ENCODE results near the gene DDX5.
"Not testable (repeated sequence)": the region's sequence is repeated elsewhere in the genome, so short reads cannot be mapped to it uniquely, and the experiment has no call there.

The DDX5 gene

GRCh38 chr17:64472564-64472963 is 33.5 kb downstream of the DDX5 start:
- Mint-ChIP-seq H3K27me3 (no peaks in the 10 kb centered on the region), H3K4me1 (no peaks in the 10 kb centered on the region), H3K27ac (ENCODE audit: low read depth) (no peak overlapping the region), H3K36me3 (ENCODE audit: insufficient read depth) (peaks cover 3% of the 10 kb centered on the region), H3K4me3 (no peak overlapping the region), H3K9me3 (no peaks in the 10 kb centered on the region)
- ATAC-seq (replicated peaks; ENCODE audit: extremely low read depth, poor library complexity, severe bottlenecking) (no peak), DNase-seq (ENCODE audit: low spot score in 2 of 2) (no peak)

DNA sequence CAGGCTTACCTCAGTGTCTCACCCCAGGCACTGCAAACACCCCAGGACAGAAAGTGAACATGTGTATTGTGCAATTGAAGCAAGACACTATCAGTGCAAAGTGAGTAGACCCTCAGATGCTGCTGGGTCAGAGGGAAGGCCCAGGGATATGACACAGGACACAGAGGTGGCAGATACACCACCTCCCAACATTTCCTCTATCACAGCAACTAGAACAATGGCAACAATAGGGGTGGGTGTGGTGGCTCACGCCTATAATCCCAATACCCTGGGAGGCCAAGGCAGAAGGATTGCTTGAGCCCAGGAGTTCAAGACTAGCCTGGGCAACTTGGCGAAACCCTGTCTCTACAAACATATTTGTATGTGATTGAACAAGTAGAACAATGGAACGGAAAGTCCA is 34.6 kb downstream of the DDX5 start:
- H3K27ac Mint-ChIP-seq (ENCODE audit: low read depth): no peak overlapping the region
- H3K36me3 Mint-ChIP-seq (ENCODE audit: insufficient read depth): peaks cover 2% of the 10 kb centered on the region

GRCh38 chr17:64470625-64471024 is 35.5 kb downstream of the DDX5 start:
- Mint-ChIP-seq H3K9me3 (no peaks in the 10 kb centered on the region), H3K4me1 (no peaks in the 10 kb centered on the region), H3K4me3 (no peak overlapping the region), H3K36me3 (ENCODE audit: insufficient read depth) (peaks cover 2% of the 10 kb centered on the region), H3K27me3 (peaks cover 18% of the 10 kb centered on the region), H3K27ac (ENCODE audit: low read depth) (no peak overlapping the region)
- DNase-seq (ENCODE audit: low spot score in 2 of 2): no peak
- ATAC-seq (replicated peaks; ENCODE audit: extremely low read depth, poor library complexity, severe bottlenecking): no peak

More for the DNA sequence above, 34.6 kb downstream of the DDX5 start:
- Mint-ChIP-seq H3K27me3 (peaks cover 10% of the 10 kb centered on the region), H3K9me3 (no peaks in the 10 kb centered on the region), H3K4me1 (no peaks in the 10 kb centered on the region), H3K4me3 (no peak overlapping the region)
- DNase-seq (ENCODE audit: low spot score in 2 of 2): no peak
- no peak for ATAC-seq (replicated peaks; ENCODE audit: extremely low read depth, poor library complexity, severe bottlenecking)

DNA sequence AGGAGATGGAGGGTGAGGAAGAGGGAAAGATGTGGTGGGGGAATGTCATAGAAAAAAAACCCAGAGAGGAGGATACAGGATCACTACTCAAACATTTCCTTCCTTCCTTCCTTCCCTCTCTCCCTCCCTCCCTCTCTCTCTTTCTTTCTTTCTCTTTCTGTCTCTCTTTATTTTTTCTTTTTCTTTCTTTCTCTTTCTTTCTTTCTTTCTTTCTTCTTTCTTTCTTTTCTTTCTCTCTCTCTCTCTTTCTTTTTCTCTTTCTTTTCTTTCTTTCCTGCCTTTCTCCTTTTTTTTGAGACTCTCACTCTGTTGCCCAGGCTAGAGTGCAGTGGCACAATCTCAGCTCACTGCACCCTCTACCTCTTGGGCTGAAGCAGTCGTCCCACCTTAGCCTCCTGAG is 39.3 kb downstream of the DDX5 start:
- not testable (repeated sequence) for H3K36me3 Mint-ChIP-seq (ENCODE audit: insufficient read depth); H3K9me3 Mint-ChIP-seq; H3K4me1 Mint-ChIP-seq; ATAC-seq (replicated peaks; ENCODE audit: extremely low read depth, poor library complexity, severe bottlenecking); DNase-seq (ENCODE audit: low spot score in 2 of 2); H3K27ac Mint-ChIP-seq (ENCODE audit: low read depth); H3K4me3 Mint-ChIP-seq
- peaks cover 21% of the 10 kb centered on the region for H3K27me3 Mint-ChIP-seq

- Mint-ChIP-seq H3K27me3 (peaks cover 21% of the 10 kb centered on the region), H3K4me1 (no peaks in the 10 kb centered on the region), H3K9me3 (no peaks in the 10 kb centered on the region), H3K27ac (ENCODE audit: low read depth) (no peak overlapping the region), H3K4me3 (no peak overlapping the region), H3K36me3 (ENCODE audit: insufficient read depth) (peaks cover 2% of the 10 kb centered on the region)
- ATAC-seq (replicated peaks; ENCODE audit: extremely low read depth, poor library complexity, severe bottlenecking): no peak
- no peak for DNase-seq (ENCODE audit: low spot score in 2 of 2)
Measured at GRCh38 chr17:64466019-64466735, 39.9 kb downstream of the DDX5 start.

DNA sequence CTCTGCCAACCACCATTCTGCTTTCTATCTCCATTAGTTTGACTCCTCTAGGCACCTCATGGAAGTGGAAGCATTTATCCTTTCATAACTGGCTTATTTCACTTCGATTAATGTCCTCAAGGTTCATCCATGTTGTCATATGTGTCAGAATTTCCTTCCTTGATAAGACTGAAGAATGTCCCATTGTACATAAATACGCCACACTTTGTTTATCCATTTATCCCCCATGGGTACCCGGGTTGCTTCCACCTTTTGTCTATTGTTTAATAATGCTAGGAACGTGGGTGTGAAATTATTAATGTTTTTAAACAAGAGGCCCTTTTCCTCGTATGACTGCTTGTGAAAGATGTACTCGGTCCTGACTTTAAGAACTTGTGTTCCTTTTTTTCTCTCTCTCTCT is 44.3 kb downstream of the DDX5 start:
- H3K4me3 Mint-ChIP-seq: no peak overlapping the region

GRCh38 chr17:64460955-64461354 is 45.1 kb downstream of the DDX5 start:
- Mint-ChIP-seq H3K4me1 (peaks cover 6% of the 10 kb centered on the region), H3K27me3 (peaks cover 7% of the 10 kb centered on the region), H3K27ac (ENCODE audit: low read depth) (no peak overlapping the region), H3K9me3 (no peaks in the 10 kb centered on the region), H3K36me3 (ENCODE audit: insufficient read depth) (no peaks in the 10 kb centered on the region), H3K4me3 (no peak overlapping the region)
- ATAC-seq (replicated peaks; ENCODE audit: extremely low read depth, poor library complexity, severe bottlenecking): no peak
- no peak for DNase-seq (ENCODE audit: low spot score in 2 of 2)

More for the DNA sequence above, 44.3 kb downstream of the DDX5 start:
- peaks cover 15% of the 10 kb centered on the region for H3K27me3 Mint-ChIP-seq
- no peak for ATAC-seq (replicated peaks; ENCODE audit: extremely low read depth, poor library complexity, severe bottlenecking)
- DNase-seq (ENCODE audit: low spot score in 2 of 2): no peak
- no peaks in the 10 kb centered on the region for H3K36me3 Mint-ChIP-seq (ENCODE audit: insufficient read depth)
- H3K4me1 Mint-ChIP-seq: no peaks in the 10 kb centered on the region
- no peaks in the 10 kb centered on the region for H3K9me3 Mint-ChIP-seq
- H3K27ac Mint-ChIP-seq (ENCODE audit: low read depth): no peak overlapping the region

DNA sequence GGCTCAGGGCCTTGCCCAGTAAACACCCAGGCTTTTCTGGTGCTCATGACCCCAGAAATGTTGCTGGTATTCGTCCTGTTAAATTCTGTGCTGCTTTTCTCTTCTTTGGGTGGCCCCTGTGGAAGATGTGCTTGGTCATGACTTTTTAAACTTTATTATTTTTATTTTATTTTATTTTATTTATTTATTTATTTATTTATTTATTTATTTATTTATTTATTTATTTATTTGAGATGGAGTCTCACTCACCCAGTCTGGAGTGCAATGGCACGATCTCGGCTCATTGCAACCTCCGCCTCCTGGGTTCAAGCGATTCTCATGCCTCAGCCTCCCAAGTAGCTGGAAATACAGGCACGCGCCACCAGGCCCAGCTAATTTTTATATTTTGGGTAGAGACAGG is 46.3 kb downstream of the DDX5 start:
- H3K4me1 Mint-ChIP-seq; H3K9me3 Mint-ChIP-seq; H3K4me3 Mint-ChIP-seq; DNase-seq (ENCODE audit: low spot score in 2 of 2); H3K27me3 Mint-ChIP-seq; ATAC-seq (replicated peaks; ENCODE audit: extremely low read depth, poor library complexity, severe bottlenecking); H3K27ac Mint-ChIP-seq (ENCODE audit: low read depth); H3K36me3 Mint-ChIP-seq (ENCODE audit: insufficient read depth): not testable (repeated sequence)

GRCh38 chr17:64459284-64459747 is 46.8 kb downstream of the DDX5 start:
- no peak for ATAC-seq (replicated peaks; ENCODE audit: extremely low read depth, poor library complexity, severe bottlenecking)
- no peaks in the 10 kb centered on the region for H3K9me3 Mint-ChIP-seq
- H3K36me3 Mint-ChIP-seq (ENCODE audit: insufficient read depth): no peaks in the 10 kb centered on the region
- DNase-seq (ENCODE audit: low spot score in 2 of 2): no peak
- H3K27me3 Mint-ChIP-seq: no peaks in the 10 kb centered on the region
- H3K27ac Mint-ChIP-seq (ENCODE audit: low read depth): no peak overlapping the region
- peaks cover 9% of the 10 kb centered on the region for H3K4me1 Mint-ChIP-seq
- no peak overlapping the region for H3K4me3 Mint-ChIP-seq

DNA sequence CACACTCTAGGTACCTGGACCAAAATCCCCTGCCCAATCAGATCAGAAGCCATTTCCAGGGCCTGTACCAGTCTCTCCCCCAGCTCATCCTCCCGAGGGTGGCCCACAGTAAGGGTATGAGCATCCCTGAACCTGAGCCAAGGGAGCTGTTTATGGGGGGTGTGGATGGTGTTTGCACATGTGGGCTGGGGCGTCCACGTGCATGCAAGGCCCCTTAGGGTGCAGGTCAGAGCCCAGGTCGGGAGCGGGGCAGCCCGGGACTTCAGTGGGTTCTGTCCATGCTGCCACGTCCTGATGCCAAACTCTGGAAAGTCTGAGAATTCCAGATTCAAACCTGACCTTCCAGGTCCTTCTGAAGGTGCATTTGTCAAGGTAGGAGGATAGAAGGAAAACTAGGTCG is 47.3 kb downstream of the DDX5 start:
- ATAC-seq (replicated peaks; ENCODE audit: extremely low read depth, poor library complexity, severe bottlenecking) (no peak), DNase-seq (ENCODE audit: low spot score in 2 of 2) (no peak)
- Mint-ChIP-seq H3K27me3 (no peaks in the 10 kb centered on the region), H3K27ac (ENCODE audit: low read depth) (no peak overlapping the region), H3K9me3 (no peaks in the 10 kb centered on the region), H3K4me3 (no peak overlapping the region), H3K4me1 (peaks cover 9% of the 10 kb centered on the region), H3K36me3 (ENCODE audit: insufficient read depth) (no peaks in the 10 kb centered on the region)

GRCh38 chr17:64457156-64457555 is 48.9 kb downstream of the DDX5 start:
- Mint-ChIP-seq H3K4me3 (no peak overlapping the region), H3K36me3 (ENCODE audit: insufficient read depth) (no peaks in the 10 kb centered on the region), H3K27ac (ENCODE audit: low read depth) (no peak overlapping the region), H3K9me3 (no peaks in the 10 kb centered on the region), H3K4me1 (peaks cover 9% of the 10 kb centered on the region), H3K27me3 (no peaks in the 10 kb centered on the region)
- ATAC-seq (replicated peaks; ENCODE audit: extremely low read depth, poor library complexity, severe bottlenecking): no peak
- DNase-seq (ENCODE audit: low spot score in 2 of 2): no peak

DNA sequence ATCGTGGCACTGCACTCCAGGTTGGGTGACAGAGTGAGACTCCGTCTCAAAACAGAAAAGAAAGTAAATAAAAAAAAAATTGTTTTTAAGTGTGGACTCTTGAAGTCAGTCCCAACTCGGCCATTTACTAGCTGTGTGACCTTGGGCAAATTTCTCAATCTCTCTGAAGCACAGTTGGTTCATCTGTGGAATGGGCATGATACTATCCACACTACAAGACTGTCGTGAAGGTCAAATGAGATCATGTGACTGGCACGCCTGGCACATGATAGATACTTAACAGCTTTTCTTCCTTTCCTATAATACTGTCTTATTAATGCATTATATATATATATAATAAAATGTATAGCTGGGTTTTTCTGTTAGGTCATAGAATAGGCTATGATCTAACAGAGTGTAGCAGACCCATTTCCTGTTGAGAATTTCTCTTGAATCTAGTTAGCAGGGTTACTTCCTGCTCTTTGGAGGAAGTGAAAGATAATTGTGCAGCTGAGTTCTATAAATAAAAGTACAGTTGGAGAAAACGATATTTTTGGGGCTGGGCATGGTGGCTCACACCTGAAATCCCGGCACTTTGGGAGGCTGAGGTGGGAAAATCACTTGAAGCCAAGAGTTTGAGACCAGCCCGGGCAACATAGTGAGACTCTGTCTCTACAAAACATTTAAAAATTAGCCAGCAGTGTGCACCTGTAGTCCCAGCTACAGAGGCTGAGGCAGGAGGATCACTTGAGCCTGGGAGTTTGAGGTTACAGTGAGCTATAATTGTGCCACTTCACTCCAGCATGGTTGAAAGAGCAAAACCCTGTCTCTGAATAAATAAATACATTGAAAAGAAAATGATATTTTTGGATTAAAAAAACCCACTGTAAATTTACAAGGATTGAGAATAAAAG is 49.9 kb downstream of the DDX5 start:
- H3K27me3 Mint-ChIP-seq: no peaks in the 10 kb centered on the region
- no peaks in the 10 kb centered on the region for H3K9me3 Mint-ChIP-seq
- DNase-seq (ENCODE audit: low spot score in 2 of 2): no peak
- peak overlapping the region; percentile 29 for H3K27ac Mint-ChIP-seq (ENCODE audit: low read depth)
- H3K36me3 Mint-ChIP-seq (ENCODE audit: insufficient read depth): no peaks in the 10 kb centered on the region
- ATAC-seq (replicated peaks; ENCODE audit: extremely low read depth, poor library complexity, severe bottlenecking): peak; percentile 58
- H3K4me3 Mint-ChIP-seq: peak overlapping the region; percentile 8
- peaks cover 9% of the 10 kb centered on the region for H3K4me1 Mint-ChIP-seq

GRCh38 chr17:64449545-64449944 is 56.5 kb downstream of the DDX5 start:
- Mint-ChIP-seq H3K4me1 (no peaks in the 10 kb centered on the region), H3K27me3 (no peaks in the 10 kb centered on the region), H3K4me3 (no peak overlapping the region), H3K9me3 (no peaks in the 10 kb centered on the region), H3K27ac (ENCODE audit: low read depth) (peak overlapping the region; percentile 51), H3K36me3 (ENCODE audit: insufficient read depth) (no peaks in the 10 kb centered on the region)
- DNase-seq (ENCODE audit: low spot score in 2 of 2): no peak
- no peak for ATAC-seq (replicated peaks; ENCODE audit: extremely low read depth, poor library complexity, severe bottlenecking)
